Kidney (tissue), 14 donors: ENCODE data around the gene ADI1. TPM values are rescaled to one million over a fixed set of nuclear protein-coding genes. Genes with fewer than 3 reads are reported as not detected.
"Not testable (repeated sequence)": the region's sequence is repeated elsewhere in the genome, so short reads cannot be mapped to it uniquely, and the experiment has no call there.

Source experiments
- DNase-seq, 5 donors: peaks; one replicate each; pipeline ENCODE4 v3.0.0-alpha.2; 2013 to 2020
- FAIRE-seq: peaks from 2 replicates; lab custom pipeline; 2012; peaks lifted over from hg19 to GRCh38; lab: Jason Lieb, UNC
- H3K27ac ChIP-seq, 2 donors: one replicate each; pipeline ENCODE4 v1.7.0; 2013; ENCODE audit warnings: low read depth in 2 of 2, low read length in 2 of 2, inconsistent platforms in 1 of 2
- H3K27me3 ChIP-seq: one replicate; pipeline ENCODE4 v1.7.1; 2013; ENCODE audit warnings: low read length, inconsistent platforms; ENCODE audit not compliant: control insufficient read depth, insufficient read depth
- H3K36me3 ChIP-seq, 3 donors: one replicate each; pipeline versions ENCODE4 v1.7.0 to v1.7.1; 2013; ENCODE audit warnings: low read length in 3 of 3, control low read depth in 1 of 3, inconsistent platforms in 1 of 3; ENCODE audit not compliant: insufficient read depth in 3 of 3, control insufficient read depth in 2 of 3
- H3K4me1 ChIP-seq, 3 donors: one replicate each; pipeline versions ENCODE4 v1.7.0 to v1.7.1; 2013; ENCODE audit warnings: low read length in 3 of 3, inconsistent platforms in 1 of 3, low read depth in 1 of 3; ENCODE audit not compliant: control insufficient read depth in 2 of 3, insufficient read depth in 2 of 3
- H3K4me3 ChIP-seq, 3 donors: one replicate each; pipeline versions ENCODE4 v1.7.0 to v1.8.1; 2013; ENCODE audit warnings: low read length in 3 of 3, control low read depth in 1 of 3, inconsistent platforms in 1 of 3
- H3K9ac ChIP-seq, 3 donors: one replicate each; pipeline versions ENCODE4 v1.7.0 to v1.7.1; 2013; ENCODE audit warnings: low read length in 3 of 3, control low read depth in 1 of 3, inconsistent platforms in 1 of 3
- H3K9me3 ChIP-seq, 3 donors: one replicate each; pipeline versions ENCODE4 v1.7.0 to v1.7.1; 2013; ENCODE audit warnings: low read length in 3 of 3, control low read depth in 1 of 3, inconsistent platforms in 1 of 3; ENCODE audit not compliant: control insufficient read depth in 2 of 3, insufficient read depth in 1 of 3
- intact Hi-C: fragments of 100-400 bp; cut with DNase I; formaldehyde crosslinking; loops from one replicate; pipeline ENCODE4 v1.11.1; 2022
- polyA plus RNA-seq: library from polyadenylated mRNA; stranded (reverse); fragments of 350-450 nt; fragmentation: Illumina TruSeq; extraction: RNeasy Lipid Tissue Mini Kit (QIAGEN cat#74804); gene quantifications from one replicate; pipeline ENCODE4 v1.2.3, GENCODE V29; 2014; ENCODE audit warnings: low read depth, low replicate concordance; ENCODE audit not compliant: insufficient read depth
- total RNA-seq: library from RNA; stranded (reverse); fragmentation: NEBNext Ultra II Directional; extraction: Animal tissue kit (Norgen Biotek cat#: 25700); gene quantifications from one replicate; pipeline ENCODE4 v1.2.1, GENCODE V29; 2021
- TF ChIP-seq, protein P1 (sequence below): IDR thresholded peaks from 3 replicates; pipeline ENCODE4 v1.5.1; 2012; ENCODE audit warnings: mild to moderate bottlenecking, moderate library complexity, borderline replicate concordance; ENCODE audit not compliant: insufficient read depth; ENCODE audit errors: extremely low read depth
- donor health status: control.
- donor health status: control.
- donor health status: control.
- donor health status: control.
- donor health status: control.
- donor health status: DM: yes; HTN: yes; CAD: no.
- donor health status: Normal renal cell carcinoma (clear cell type).

The ADI1 gene
- total and polyA plus RNA-seq, 2 donors from 2014 or later: 74.0 to 236 TPM

DNA sequence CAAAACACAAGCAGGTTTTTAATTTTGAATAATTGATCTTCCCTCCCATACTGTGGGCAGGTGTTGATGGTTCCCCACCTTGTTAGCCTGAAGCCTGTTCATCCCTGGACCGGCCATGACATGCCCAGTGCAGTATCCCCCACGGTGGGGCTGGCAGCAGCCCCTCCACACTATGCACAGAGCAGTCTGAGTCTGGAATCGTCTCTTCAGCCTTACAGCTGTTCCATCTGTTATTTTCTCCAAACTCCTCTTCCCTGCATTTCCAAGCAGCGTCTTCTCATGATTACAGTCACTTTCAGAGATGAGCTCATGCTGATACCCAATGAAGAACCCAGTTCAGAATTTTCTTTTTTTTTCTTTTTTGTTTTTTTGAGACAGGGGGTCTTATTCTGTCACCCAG lies 68.2 kb downstream of the ADI1 start:
- peaks cover 2 to 9% (median 9%) of the 10 kb centered on the region in 3 donors for H3K36me3 ChIP-seq
- peak in 1 of 5 donors; percentile 24 for DNase-seq
- H3K9me3 ChIP-seq: no peaks in the 10 kb centered on the region
- intact Hi-C loops: no loop called here
- FAIRE-seq: no peak
- H3K9ac ChIP-seq: no peak overlapping the region
- H3K27me3 ChIP-seq: no peaks in the 10 kb centered on the region
- TF ChIP-seq, protein P1, sequence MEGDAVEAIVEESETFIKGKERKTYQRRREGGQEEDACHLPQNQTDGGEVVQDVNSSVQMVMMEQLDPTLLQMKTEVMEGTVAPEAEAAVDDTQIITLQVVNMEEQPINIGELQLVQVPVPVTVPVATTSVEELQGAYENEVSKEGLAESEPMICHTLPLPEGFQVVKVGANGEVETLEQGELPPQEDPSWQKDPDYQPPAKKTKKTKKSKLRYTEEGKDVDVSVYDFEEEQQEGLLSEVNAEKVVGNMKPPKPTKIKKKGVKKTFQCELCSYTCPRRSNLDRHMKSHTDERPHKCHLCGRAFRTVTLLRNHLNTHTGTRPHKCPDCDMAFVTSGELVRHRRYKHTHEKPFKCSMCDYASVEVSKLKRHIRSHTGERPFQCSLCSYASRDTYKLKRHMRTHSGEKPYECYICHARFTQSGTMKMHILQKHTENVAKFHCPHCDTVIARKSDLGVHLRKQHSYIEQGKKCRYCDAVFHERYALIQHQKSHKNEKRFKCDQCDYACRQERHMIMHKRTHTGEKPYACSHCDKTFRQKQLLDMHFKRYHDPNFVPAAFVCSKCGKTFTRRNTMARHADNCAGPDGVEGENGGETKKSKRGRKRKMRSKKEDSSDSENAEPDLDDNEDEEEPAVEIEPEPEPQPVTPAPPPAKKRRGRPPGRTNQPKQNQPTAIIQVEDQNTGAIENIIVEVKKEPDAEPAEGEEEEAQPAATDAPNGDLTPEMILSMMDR: no peak
- H3K27ac ChIP-seq: no peak overlapping the region
- no peaks in the 10 kb centered on the region for H3K4me1 ChIP-seq
- H3K4me3 ChIP-seq: no peak overlapping the region

- TF ChIP-seq, protein P1: no peak
These were observed 68.8 kb downstream of the ADI1 start for GRCh38 chr2:3450385-3451010.

DNA sequence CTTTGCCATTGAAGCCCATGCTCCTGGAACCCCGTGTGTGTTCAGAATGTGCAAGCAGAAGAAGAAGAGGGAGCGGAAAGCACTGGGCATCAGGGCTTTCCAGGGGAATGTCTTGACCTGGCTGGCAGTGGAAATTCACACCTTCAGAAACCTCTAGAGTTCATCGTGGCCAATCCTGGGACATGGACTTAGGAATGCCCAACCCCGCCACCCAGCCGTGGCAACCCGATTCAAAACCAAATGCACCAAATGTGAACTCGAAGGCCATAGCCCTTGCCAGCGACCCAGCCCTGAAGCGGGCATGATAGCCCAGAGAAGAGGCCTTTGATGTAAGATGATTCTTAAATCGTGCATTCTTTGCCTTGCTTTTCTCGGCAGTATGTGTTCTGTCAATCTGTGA lies 69.4 kb downstream of the ADI1 start:
- intact Hi-C loops: no loop called here
- H3K27me3 ChIP-seq: no peaks in the 10 kb centered on the region
- no peaks in the 10 kb centered on the region for H3K9me3 ChIP-seq
- peak in 1 of 5 donors; percentile 15 for DNase-seq
- no peak overlapping the region for H3K9ac ChIP-seq
- TF ChIP-seq, protein P1: no peak
- no peak overlapping the region for H3K27ac ChIP-seq
- H3K36me3 ChIP-seq: peaks cover 0 to 18% (median 16%) of the 10 kb centered on the region in 3 donors
- no peak for FAIRE-seq
- no peaks in the 10 kb centered on the region for H3K4me1 ChIP-seq
- no peak overlapping the region for H3K4me3 ChIP-seq

More at GRCh38 chr2:3450385-3451010, 68.8 kb downstream of the ADI1 start:
- FAIRE-seq (no peak), DNase-seq (peak in 1 of 5 donors; percentile 25)
- Histone ChIP-seq H3K27me3 (no peaks in the 10 kb centered on the region), H3K9ac (no peak overlapping the region), H3K4me1 (no peaks in the 10 kb centered on the region), H3K9me3 (no peaks in the 10 kb centered on the region), H3K36me3 (peaks cover 0 to 15% (median 13%) of the 10 kb centered on the region in 3 donors), H3K4me3 (no peak overlapping the region), H3K27ac (no peak overlapping the region)
- intact Hi-C loops: no loop called here

DNA sequence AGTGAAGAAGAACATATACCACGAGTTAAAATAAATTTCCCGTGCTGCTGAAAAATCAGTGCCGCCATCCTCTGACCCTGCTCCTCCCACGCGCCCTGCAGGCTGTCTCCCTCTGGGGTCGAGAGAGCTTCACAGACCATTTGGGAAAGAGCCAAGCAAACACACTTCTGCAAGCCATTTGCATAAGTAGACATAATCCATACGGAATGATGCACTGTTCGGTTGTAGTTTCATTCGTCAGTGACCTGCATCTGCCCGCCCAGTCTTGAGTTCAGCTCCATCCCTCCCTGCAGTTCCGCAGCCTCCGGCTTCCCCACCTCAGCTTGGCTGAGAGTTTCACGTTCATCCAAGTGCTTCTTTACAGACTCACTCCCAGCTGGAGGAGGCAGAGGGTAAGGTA lies 70.2 kb downstream of the ADI1 start:
- Histone ChIP-seq H3K4me1 (no peaks in the 10 kb centered on the region), H3K4me3 (no peak overlapping the region), H3K27ac (no peak overlapping the region), H3K9ac (no peak overlapping the region), H3K27me3 (no peaks in the 10 kb centered on the region), H3K9me3 (no peaks in the 10 kb centered on the region), H3K36me3 (peaks cover 2 to 23% (median 21%) of the 10 kb centered on the region in 3 donors)
- TF ChIP-seq, protein P1: no peak
- no peak for FAIRE-seq
- intact Hi-C loops: no loop called here
- peak in 4 of 5 donors; percentile 35 to 84 (median 51) for DNase-seq

DNA sequence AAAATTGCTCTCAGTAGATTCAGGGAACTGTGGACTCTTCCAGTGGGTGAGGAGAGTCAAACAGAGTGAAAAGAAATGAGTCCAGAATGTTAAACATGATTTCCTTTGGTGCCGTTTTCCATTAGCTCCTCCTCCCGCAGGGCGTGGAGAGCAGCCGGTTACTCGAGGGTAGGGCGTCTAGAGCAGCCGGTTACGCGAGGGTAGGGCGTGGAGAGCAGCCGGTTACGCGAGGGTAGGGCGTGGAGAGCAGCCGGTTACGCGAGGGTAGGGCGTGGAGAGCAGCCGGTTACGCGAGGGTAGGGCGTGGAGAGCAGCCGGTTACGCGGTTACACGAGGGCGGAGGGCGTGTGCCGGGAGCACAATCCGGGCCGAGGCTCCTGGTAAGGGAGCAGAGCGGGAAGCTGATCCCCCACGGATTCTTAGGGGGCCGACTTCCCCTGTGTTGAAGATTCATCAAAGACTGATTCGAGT lies 70.9 kb downstream of the ADI1 start:
- H3K27ac ChIP-seq, H3K27me3 ChIP-seq, H3K4me1 ChIP-seq, H3K9me3 ChIP-seq, FAIRE-seq, H3K9ac ChIP-seq, intact Hi-C loops, H3K4me3 ChIP-seq: not testable (repeated sequence)
- DNase-seq: peak in 1 of 5 donors; percentile 28
- H3K36me3 ChIP-seq: peaks cover 2 to 29% (median 28%) of the 10 kb centered on the region in 3 donors
